K562 (cell line): ENCODE results near the gene TSPAN16. TPM values are rescaled to one million over a fixed set of nuclear protein-coding genes. Genes with fewer than 3 reads are reported as not detected.

Experiments used
- BCOR ChIP-seq: fragments of 450-650 bp; IDR thresholded peaks from 2 replicates; pipeline ENCODE4 v1.6.1; 2016
- KDM1A ChIP-seq, 2 experiments: fragments of 450-650 bp; IDR thresholded peaks; 2 replicates each; pipeline ENCODE4 v1.6.1; 2016; ENCODE audit warnings: mild to moderate bottlenecking in 2 of 2
- OTX1 ChIP-seq: fragments of 450-650 bp; formaldehyde crosslinking; IDR thresholded peaks from 2 replicates; pipeline ENCODE4 v1.4.0; 2022; ENCODE audit warnings: mild to moderate bottlenecking
- PHF21A ChIP-seq: fragments of 450-650 bp; IDR thresholded peaks from 2 replicates; pipeline ENCODE4 v1.6.1; 2017; ENCODE audit warnings: low read depth, borderline replicate concordance
- VEZF1 ChIP-seq: fragments of 200-800 bp; sonication (Bioruptor generic); IDR thresholded peaks from 2 replicates; pipeline ENCODE4 v1.6.1; 2017; ENCODE audit warnings: missing genetic modification characterization, missing compliant biosample characterization
- XRCC4 ChIP-seq: IDR thresholded peaks from one replicate; pipeline ENCODE4 v1.6.1; 2011; ENCODE audit not compliant: insufficient read depth, insufficient read length; ENCODE audit errors: extremely low read depth
- ZNF140 ChIP-seq: fragments of 250-450 bp; sonication (Bioruptor Pico); IDR thresholded peaks from 2 replicates; pipeline ENCODE4 v1.8.0; 2021; ENCODE audit warnings: moderate library complexity, mild to moderate bottlenecking, inconsistent platforms
- ZNF224 ChIP-seq: sonication (generic); formaldehyde crosslinking; IDR thresholded peaks from 2 replicates; pipeline ENCODE4 v1.8.0; 2022; ENCODE audit warnings: mild to moderate bottlenecking, missing genetic modification reagents
- ZNF511 ChIP-seq: sonication (generic); formaldehyde crosslinking; IDR thresholded peaks from 2 replicates; pipeline ENCODE4 v1.8.0; 2022; ENCODE audit warnings: mild to moderate bottlenecking, missing genetic modification reagents
- polyA plus RNA-seq, 8 experiments: library from polyadenylated mRNA; depleted of rRNA in 4 of 8; stranded (reverse) in 5 of 8; unstranded in 3 of 8; fragments of >200 nt; fragmentation: Nextera tagmentation in 2 of 8; fragmentation: Illumina TruSeq in 1 of 8; extraction: Ambion mirVana in 2 of 8; extraction: Trizol in 1 of 8; gene quantifications; 2 replicates each; pipeline versions ENCODE4 v1.2.1 to v1.2.3, GENCODE V29; 2011 to 2014; ENCODE audit warnings: inconsistent platforms in 1 of 8, missing spikeins in 1 of 8
- total RNA-seq, 7 experiments: library from RNA; depleted of rRNA in 6 of 7; stranded (reverse); fragments of >200 nt in 6 of 7; fragmentation: Illumina TruSeq in 2 of 7; extraction: Trizol in 2 of 7; gene quantifications; 2 replicates each; pipeline versions ENCODE4 v1.2.1 to v1.2.3, GENCODE V29; 2011 to 2021; ENCODE audit warnings: low replicate concordance in 1 of 7

TSPAN16 gene
- total and polyA plus RNA-seq, 9 of the 15 experiments (the other 6 are each of a cell fraction or from before 2014, with no cell fraction given): not detected

- TF ChIP-seq ZNF511 (no peak), OTX1 (CRISPR knock-in tag) (no peak), PHF21A (no peak), KDM1A (IDR thresholded peaks at IDR 0.05) (peak; percentile 46 to 85; a peak in 3 of 4 replicates), BCOR (peak; percentile 100), VEZF1 (CRISPR knock-in tag) (peak; percentile 60; the same call in 1 of the 2 replicates), XRCC4 (no peak), ZNF140 (CRISPR knock-in tag) (no peak), ZNF224 (no peak)
These were observed 33.8 kb upstream of the TSPAN16 start, which contains the start of gene DOCK6 (continued) for GRCh38 chr19:11261971-11262839.
